GM19468 (cell line): Measurements from ENCODE around the gene WDSUB1.

ENCODE experiments used
- ATAC-seq: cut with Tn5 transposase; IDR thresholded peaks from one replicate; pipeline ENCODE4 v1.9.1; 2021; ENCODE audit warnings: mild to moderate bottlenecking, moderate library complexity, moderate number of reproducible peaks; ENCODE audit not compliant: unreplicated experiment; ENCODE audit errors: extremely low read depth

The WDSUB1 gene

GRCh38 chr2:159285929-159286708 lies at the start of gene WDSUB1:
WDSUB1 (minus strand) TSS chr2:159286703; CDS start chr2:159283069, 3,634 bp downstream.
- no peak for ATAC-seq

GRCh38 chr2:159326569-159327255 lies 40.2 kb upstream of the WDSUB1 start:
- no peak for ATAC-seq

- ATAC-seq: no peak
Observed at GRCh38 chr2:159322419-159322818, 35.9 kb upstream of the WDSUB1 start.

- peak; percentile 38 for ATAC-seq
Observed at GRCh38 chr2:159317392-159318088, 31.0 kb upstream of the WDSUB1 start.

- ATAC-seq: no peak
Observed at GRCh38 chr2:159307942-159308341, 21.4 kb upstream of the WDSUB1 start.

GRCh38 chr2:159300586-159300985 lies 14.1 kb upstream of the WDSUB1 start:
- no peak for ATAC-seq

- no peak for ATAC-seq
Observed at GRCh38 chr2:159298967-159299366, 12.5 kb upstream of the WDSUB1 start.

GRCh38 chr2:159297042-159297707 lies 10.7 kb upstream of the WDSUB1 start:
- ATAC-seq: no peak

GRCh38 chr2:159292157-159292556 lies 5.7 kb upstream of the WDSUB1 start:
- ATAC-seq: no peak

- ATAC-seq: no peak
Observed at GRCh38 chr2:159290289-159290907, 3.9 kb upstream of the WDSUB1 start.

GRCh38 chr2:159287733-159288132 lies 1.2 kb upstream of the WDSUB1 start:
- no peak for ATAC-seq

GRCh38 chr2:159286709-159287441 lies 372 bp upstream of the WDSUB1 start:
- ATAC-seq: peak; percentile 68

- no peak for ATAC-seq
Observed at GRCh38 chr2:159285433-159285832, 1.1 kb downstream of the WDSUB1 start.

GRCh38 chr2:159283529-159283928 lies 3.0 kb downstream of the WDSUB1 start:
- no peak for ATAC-seq

GRCh38 chr2:159281002-159281401 lies 5.5 kb downstream of the WDSUB1 start:
- no peak for ATAC-seq

- ATAC-seq: no peak
Observed at GRCh38 chr2:159279700-159280099, 6.8 kb downstream of the WDSUB1 start.

- ATAC-seq: no peak
Observed at GRCh38 chr2:159275111-159275510, 11.4 kb downstream of the WDSUB1 start.

GRCh38 chr2:159272156-159272555 lies 14.3 kb downstream of the WDSUB1 start:
- ATAC-seq: no peak

- no peak for ATAC-seq
Observed at GRCh38 chr2:159270744-159271379, 15.6 kb downstream of the WDSUB1 start.
